Measurements from ENCODE around the gene TRIM54. TPM values are rescaled to one million over a fixed set of nuclear protein-coding genes. Genes with fewer than 3 reads are reported as not detected.

Gene TRIM54
- total and polyA plus RNA-seq, 2 of the 8 experiments (the other 6 are each of a cell fraction or from before 2014, with no cell fraction given), result 3.9 to 5.8 TPM

DNA sequence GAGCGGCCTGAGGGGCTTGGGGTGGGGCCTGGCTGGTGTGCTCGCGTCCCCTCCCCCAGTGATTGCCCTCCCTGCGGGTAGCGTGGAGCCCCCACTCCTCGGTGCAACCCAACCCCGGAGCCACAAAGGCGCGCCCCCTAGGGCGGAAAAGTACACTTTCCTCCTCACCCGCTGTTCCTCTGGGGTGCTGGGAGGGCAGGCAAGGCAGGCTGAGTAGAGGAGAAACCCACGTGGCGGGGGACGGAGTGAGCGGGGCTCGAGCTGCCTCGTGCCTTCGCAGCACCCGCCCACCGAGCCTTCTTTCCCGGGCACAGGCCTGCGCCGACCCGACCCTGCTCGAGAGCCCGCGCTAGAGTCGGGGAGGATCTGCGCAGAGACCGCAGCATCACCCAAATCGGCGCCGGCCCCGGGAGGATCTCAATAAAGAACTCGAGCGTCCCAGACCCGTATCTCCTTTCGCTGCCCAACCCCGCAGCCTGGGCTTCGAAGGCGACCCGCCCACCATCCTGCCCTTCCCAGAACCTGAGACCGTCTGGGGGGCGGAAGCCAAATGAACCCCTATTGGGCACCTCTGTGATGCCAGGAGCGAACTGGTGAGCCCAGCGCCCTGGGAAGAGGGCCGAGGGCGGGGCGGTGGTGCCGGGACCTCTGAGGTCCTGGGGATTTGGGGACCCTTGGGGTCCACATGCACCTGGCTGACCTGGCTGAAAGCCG lies 24.5 kb downstream of the TRIM54 start:
- DNase-seq (ENCODE audit: low read depth in 1 of 2, low spot score in 2 of 2), result peak in 1 of 2 experiments; percentile 75
- CTCF ChIA-PET (ENCODE audit: partially characterized antibody), result interaction anchor here (1.3 to 12.3 kb wide), 5 partner anchors 14 to 226 kb away, joined by 3 to 413 read pairs (median 6); partner anchors contain the start of genes DNAJC5G, MPV17 and TRIM54

More for the DNA sequence above, 24.5 kb downstream of the TRIM54 start:
- Histone ChIP-seq H3K4ac (replicated peaks; ENCODE audit: insufficient read length, low read depth, low read length) (no peak overlapping the region), H2AK5ac (ENCODE audit: low read depth, low read length) (no peak overlapping the region), H3K36me3 (ENCODE audit: control insufficient read depth in 2 of 4, insufficient read depth in 4 of 4, low read length in 3 of 4) (peaks cover 0 to 4% (median 0%) of the 10 kb centered on the region in 4 experiments; a peak in 1 of 8 replicates), H2BK15ac (ENCODE audit: low read length) (no peak overlapping the region; the same call in 1 of the 2 replicates), H4K8ac (ENCODE audit: extremely low read depth, insufficient read depth, low read length) (peak overlapping the region; percentile 82), H4K20me1 (replicated peaks in 1 of 2; ENCODE audit: control insufficient read depth in 1 of 2, insufficient read depth in 2 of 2, low read length in 2 of 2) (peaks cover 4 to 11% of the 10 kb centered on the region in 2 experiments), H2BK20ac (ENCODE audit: low read length) (no peak overlapping the region), H2BK12ac (ENCODE audit: low read depth, low read length) (peak overlapping the region; percentile 29; the same call in 1 of the 2 replicates), H3K23ac (ENCODE audit: insufficient read length) (no peak overlapping the region), H3K18ac (ENCODE audit: extremely low read depth, low read length) (peak overlapping the region; percentile 48), H3K4me3 (ENCODE audit: extremely low read depth in 1 of 4, insufficient read depth in 2 of 4, low read depth in 3 of 4, low read length in 4 of 4) (peak overlapping the region in 3 of 4 experiments; percentile 26 to 51 (median 34); a peak in 5 of 8 replicates), H4K5ac (ENCODE audit: insufficient read length, low read depth, low read length) (no peak overlapping the region), H3K27ac (ENCODE audit: low read depth, low read length) (no peak overlapping the region), H3K23me2 (ENCODE audit: low read depth, low read length) (peaks cover 10% of the 10 kb centered on the region; the same call in 1 of the 2 replicates), H3K79me1 (ENCODE audit: low read depth, low read length) (no peaks in the 10 kb centered on the region), H2BK5ac (ENCODE audit: low read depth, low read length) (no peak overlapping the region), H2BK120ac (replicated peaks; ENCODE audit: low read depth, low read length) (no peak overlapping the region), H3K56ac (replicated peaks; ENCODE audit: insufficient read length, low read depth, low read length) (peak overlapping the region; percentile 69), H3K14ac (ENCODE audit: insufficient read length) (no peak overlapping the region), H2AFZ (ENCODE audit: low read length) (no peak overlapping the region), H4K91ac (replicated peaks; ENCODE audit: insufficient read length, low read length) (peak overlapping the region; percentile 54), H3K79me2 (ENCODE audit: control insufficient read depth in 1 of 2, insufficient read depth in 2 of 2, low read length in 2 of 2) (no peaks in the 10 kb centered on the region), H3K9ac (replicated peaks in 1 of 4; ENCODE audit: extremely low read depth in 1 of 4, low read depth in 3 of 4, low read length in 3 of 4) (no peak overlapping the region; a peak in 1 of 7 replicates), H3K9me3 (ENCODE audit: insufficient read depth in 2 of 2, low read depth in 1 of 2, low read length in 1 of 2) (no peaks in the 10 kb centered on the region; a peak in 1 of 4 replicates), H3K4me2 (ENCODE audit: insufficient read depth in 1 of 2, low read depth in 2 of 2, low read length in 2 of 2) (peak overlapping the region; percentile 63 to 69), H3K27me3 (replicated peaks in 1 of 4; ENCODE audit: control insufficient read depth in 3 of 4, extremely low read depth in 1 of 4, insufficient read depth in 3 of 4, low read length in 3 of 4) (peaks cover 29 to 41% (median 39%) of the 10 kb centered on the region in 4 experiments), H3K4me1 (replicated peaks in 1 of 4; ENCODE audit: control insufficient read depth in 3 of 4, insufficient read depth in 4 of 4, low read length in 3 of 4) (peaks cover 0 to 28% (median 14%) of the 10 kb centered on the region in 4 experiments; a peak in 5 of 7 replicates)
- TF ChIP-seq KDM4A (IDR thresholded peaks at IDR 0.05; ENCODE audit: low read depth, low read length, severe bottlenecking) (peak; percentile 71), ASH2L (IDR thresholded peaks at IDR 0.05; ENCODE audit: low read length) (no peak), BRCA1 (IDR thresholded peaks at IDR 0.05; ENCODE audit: low read depth, low read length) (no peak), RNF2 (IDR thresholded peaks at IDR 0.05; ENCODE audit: borderline replicate concordance, low read depth, low read length, missing control alignments, poor library complexity, severe bottlenecking) (peak; percentile 62), EZH2 (IDR thresholded peaks at IDR 0.05; ENCODE audit: low read depth, low read length, severe bottlenecking) (peak; percentile 62), PHF8 (conservative IDR thresholded peaks at IDR 0.05; ENCODE audit: low read depth, low read length) (no peak), SUZ12 (IDR thresholded peaks at IDR 0.05; ENCODE audit: low read length) (peak; percentile 63; the same call in 1 of the 2 replicates)
- TF ChIP-seq, protein P1, sequence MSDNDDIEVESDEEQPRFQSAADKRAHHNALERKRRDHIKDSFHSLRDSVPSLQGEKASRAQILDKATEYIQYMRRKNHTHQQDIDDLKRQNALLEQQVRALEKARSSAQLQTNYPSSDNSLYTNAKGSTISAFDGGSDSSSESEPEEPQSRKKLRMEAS (IDR thresholded peaks at IDR 0.05), result peak; percentile 94
- TF ChIP-seq, protein P2, sequence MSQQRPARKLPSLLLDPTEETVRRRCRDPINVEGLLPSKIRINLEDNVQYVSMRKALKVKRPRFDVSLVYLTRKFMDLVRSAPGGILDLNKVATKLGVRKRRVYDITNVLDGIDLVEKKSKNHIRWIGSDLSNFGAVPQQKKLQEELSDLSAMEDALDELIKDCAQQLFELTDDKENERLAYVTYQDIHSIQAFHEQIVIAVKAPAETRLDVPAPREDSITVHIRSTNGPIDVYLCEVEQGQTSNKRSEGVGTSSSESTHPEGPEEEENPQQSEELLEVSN (IDR thresholded peaks at IDR 0.05), result peak; percentile 88
- POLR2A ChIA-PET (ENCODE audit: partially characterized antibody), result interaction anchor here (1.0 to 8.8 kb wide), 5 partner anchors 14 to 63 kb away, joined by 3 to 105 read pairs (median 8); partner anchors contain the start of genes GTF3C2 and MPV17
- WGBS, 2 experiments (ENCODE audit: extremely low coverage in 1 of 2, insufficient coverage in 1 of 2, insufficient read length in 1 of 2, insufficient replicate concordance in 2 of 2, low coverage in 1 of 2, low lambda C conversion rate in 2 of 2, missing lambda C conversion rate in 1 of 2), result 11% methylated on average over 28 of the region's 51 CpGs; no CpG with 5 or more reads in 1 of the 2 experiments
- no peak for FAIRE-seq

Data from H1 (cell line).